GM12874 (cell line): ENCODE results near the gene KRT4.

Source experiments
- TF ChIP-seq, protein P1 (sequence below): IDR thresholded peaks from 2 replicates; pipeline ENCODE4 v1.5.1; 2011; ENCODE audit warnings: low read depth, mild to moderate bottlenecking, control low read depth, low read length, moderate library complexity; ENCODE audit not compliant: insufficient read depth

The KRT4 gene

DNA sequence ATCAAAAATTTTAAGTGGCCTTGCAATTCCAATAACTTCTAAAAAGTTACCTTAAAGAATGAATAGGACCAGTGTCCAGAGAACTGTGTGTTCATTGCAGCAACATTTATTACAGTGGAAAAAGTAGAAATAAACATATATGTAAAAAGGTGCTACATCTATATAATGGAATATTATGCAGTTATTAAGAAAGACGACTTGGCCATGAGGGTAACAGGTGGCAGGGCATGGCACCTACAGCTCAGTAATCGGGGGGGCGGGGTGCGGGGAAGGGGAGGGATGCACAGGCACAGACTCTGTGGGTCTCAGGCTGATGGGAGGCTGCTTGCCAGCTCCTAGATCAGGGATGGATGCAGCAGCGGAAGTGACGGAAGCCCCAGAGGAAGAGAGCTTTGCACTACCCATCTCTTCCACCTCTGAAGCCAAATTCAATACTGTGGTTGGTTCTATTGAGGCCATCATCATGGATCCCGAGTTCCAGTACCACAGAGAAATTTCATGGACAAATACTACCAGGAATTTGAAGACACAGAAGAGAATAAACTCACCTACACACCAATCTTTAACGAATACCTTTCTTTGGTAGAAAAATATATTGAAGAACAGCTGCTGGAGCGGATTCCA lies 50.8 kb downstream of the KRT4 start:
- TF ChIP-seq, protein P1, sequence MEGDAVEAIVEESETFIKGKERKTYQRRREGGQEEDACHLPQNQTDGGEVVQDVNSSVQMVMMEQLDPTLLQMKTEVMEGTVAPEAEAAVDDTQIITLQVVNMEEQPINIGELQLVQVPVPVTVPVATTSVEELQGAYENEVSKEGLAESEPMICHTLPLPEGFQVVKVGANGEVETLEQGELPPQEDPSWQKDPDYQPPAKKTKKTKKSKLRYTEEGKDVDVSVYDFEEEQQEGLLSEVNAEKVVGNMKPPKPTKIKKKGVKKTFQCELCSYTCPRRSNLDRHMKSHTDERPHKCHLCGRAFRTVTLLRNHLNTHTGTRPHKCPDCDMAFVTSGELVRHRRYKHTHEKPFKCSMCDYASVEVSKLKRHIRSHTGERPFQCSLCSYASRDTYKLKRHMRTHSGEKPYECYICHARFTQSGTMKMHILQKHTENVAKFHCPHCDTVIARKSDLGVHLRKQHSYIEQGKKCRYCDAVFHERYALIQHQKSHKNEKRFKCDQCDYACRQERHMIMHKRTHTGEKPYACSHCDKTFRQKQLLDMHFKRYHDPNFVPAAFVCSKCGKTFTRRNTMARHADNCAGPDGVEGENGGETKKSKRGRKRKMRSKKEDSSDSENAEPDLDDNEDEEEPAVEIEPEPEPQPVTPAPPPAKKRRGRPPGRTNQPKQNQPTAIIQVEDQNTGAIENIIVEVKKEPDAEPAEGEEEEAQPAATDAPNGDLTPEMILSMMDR = no peak

DNA sequence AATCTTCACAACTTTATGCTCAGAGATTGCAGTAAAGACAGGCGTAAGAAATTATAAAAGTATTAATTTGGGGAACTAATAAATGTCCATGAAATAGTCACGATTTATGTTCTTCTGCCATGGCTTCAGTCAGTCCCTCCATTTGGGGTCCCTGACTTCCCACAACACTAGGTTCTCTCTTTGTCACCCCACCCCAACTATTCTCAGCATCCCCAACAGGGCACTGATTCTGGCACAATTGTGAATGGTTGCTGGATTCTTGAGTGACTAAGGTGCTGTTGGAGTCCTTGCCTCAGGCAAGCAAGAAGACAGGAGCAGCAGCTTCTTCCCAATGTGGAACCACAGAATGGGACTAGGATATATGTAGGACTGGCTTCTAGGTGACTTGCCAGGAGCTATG lies 52.1 kb downstream of the KRT4 start:
- TF ChIP-seq, protein P1 = no peak

DNA sequence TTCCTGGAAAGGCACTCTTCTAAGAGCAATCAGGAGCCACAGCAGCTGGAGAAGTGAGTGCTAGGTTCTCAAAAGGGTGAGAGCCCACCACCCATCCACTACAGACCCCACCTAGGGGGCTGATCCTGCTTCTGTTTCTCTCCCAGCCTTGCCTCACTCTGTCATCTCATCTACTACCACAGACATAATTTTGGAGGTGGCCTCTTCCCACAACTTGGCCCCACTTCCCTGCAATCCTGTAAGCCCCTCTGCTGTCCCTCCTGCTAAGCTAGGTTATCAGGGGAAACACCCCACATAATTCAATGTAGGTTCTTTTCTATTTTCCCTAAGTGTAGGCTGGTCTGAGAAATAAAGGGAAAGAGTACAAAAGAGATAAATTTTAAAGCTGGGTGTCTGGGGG lies 53.3 kb downstream of the KRT4 start:
- TF ChIP-seq, protein P1 = no peak

DNA sequence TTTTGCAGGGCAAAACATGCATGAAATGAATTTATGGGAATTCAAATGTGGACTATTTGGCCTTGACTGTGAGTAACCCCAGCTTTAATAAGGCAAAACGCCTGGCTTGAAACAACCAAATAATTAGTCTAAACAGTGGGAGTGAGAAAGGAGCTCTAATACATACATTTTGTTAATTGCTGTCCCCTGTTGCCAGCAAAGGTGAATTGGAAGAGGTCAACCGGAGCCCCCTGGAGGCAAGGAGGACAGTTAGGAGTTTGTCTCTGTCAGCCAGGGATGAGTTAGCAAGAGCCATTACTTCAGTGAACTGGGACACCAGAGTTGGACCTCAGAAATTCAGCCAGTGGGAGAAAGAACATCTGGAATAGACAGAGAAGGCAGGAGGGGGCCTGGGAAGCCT lies 54.2 kb downstream of the KRT4 start:
- TF ChIP-seq, protein P1 = no peak

DNA sequence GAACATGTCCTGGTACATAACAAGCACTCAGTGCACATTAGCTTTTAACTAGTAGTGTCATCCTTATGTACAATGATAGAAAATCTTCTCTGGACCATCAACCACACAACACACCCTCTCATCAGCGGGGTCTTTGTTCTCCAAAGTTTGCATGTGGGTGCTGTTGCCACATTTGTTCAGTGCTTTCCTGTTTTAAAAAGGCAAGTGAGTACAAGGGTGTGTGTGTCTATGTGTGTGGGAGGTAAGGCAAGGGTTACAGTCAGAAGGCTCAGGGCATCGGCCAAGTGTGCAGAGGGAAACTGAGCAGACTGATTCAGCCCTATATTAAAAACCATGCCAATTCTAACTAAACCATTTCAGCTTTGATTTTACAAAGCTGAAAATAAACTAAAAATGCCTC lies 54.7 kb downstream of the KRT4 start:
- TF ChIP-seq, protein P1 = no peak

DNA sequence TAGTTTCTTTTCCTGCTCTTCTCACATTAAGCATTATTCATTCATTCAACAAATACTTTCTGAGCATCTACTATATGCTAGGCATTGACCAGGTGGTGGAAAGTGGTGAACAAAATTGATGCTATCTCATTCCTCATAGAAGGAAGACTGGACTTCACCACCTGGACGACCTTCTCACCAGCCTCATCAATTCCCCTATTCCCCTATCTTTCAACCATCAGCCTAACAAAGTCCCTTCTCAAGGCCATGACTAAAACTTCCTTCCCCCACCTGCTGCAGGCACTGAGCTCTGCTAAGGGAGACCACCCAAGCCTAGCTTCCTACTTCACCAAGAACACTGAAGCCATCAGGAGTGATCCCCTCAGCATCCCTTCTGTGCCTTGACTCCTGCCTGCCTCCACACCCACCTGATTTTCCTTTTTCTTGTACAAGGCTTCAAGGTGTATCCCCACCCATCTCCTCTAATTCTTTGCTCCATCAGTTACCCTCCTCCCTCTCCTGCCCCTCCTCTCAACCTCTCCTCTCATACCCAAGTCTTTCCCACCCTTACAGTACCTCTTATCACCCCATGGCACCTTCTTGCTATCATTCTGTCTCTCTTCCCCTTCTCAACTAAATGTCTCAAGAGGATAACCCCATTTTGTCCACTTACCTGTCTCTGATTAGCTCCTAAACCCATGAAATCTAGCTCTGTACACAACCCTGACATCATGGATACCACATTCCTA lies 56.3 kb downstream of the KRT4 start:
- TF ChIP-seq, protein P1 = no peak
